HCT116 (cell line): Measurements from ENCODE around the gene ZCCHC24.

Source experiments
- EZH2phosphoT487 ChIP-seq: fragments of 200-600 bp; IDR thresholded peaks from 2 replicates; pipeline ENCODE4 v1.6.1; 2018; ENCODE audit warnings: antibody characterized with exemption, borderline replicate concordance
- POLR2AphosphoS5 ChIP-seq: IDR thresholded peaks from 2 replicates; pipeline ENCODE4 v1.6.1; 2011; ENCODE audit warnings: mild to moderate bottlenecking, low read depth, low read length, moderate library complexity
- TF ChIP-seq, protein P1 (sequence below), 3 experiments: fragments of 200-600 bp in 1 of 3; sonication (generic) in 1 of 3; IDR thresholded peaks in 2 of 3; conservative IDR thresholded peaks in 1 of 3; 2 replicates each; pipeline ENCODE4 v1.5.1; 2012 to 2017; ENCODE audit warnings: low read depth in 2 of 3, low read length in 2 of 3, antibody characterized with exemption in 1 of 3, borderline replicate concordance in 1 of 3, control low read depth in 1 of 3, mild to moderate bottlenecking in 1 of 3, mixed read lengths in 1 of 3, mixed run types in 1 of 3, moderate library complexity in 1 of 3; ENCODE audit not compliant: insufficient read depth in 1 of 3
- TF ChIP-seq, protein P2 (sequence below): IDR thresholded peaks from 2 replicates; pipeline ENCODE4 v1.6.1; 2012

DNA sequence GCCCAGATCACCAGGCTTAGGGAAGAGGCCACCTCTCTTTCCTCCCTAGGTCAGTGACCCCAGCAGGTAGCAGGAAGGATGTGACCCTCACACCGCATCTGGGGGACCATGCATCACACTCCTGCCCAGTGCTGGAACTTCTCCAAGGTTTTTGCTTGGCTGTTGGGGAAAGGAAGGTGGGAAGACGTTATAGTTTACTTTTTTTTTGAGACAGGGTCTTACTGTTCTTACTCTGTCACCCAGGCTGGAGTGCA, 8.6 kb downstream of the ZCCHC24 start:
- TF ChIP-seq EZH2phosphoT487 (no peak), POLR2AphosphoS5 (no peak)
- TF ChIP-seq, protein P1, sequence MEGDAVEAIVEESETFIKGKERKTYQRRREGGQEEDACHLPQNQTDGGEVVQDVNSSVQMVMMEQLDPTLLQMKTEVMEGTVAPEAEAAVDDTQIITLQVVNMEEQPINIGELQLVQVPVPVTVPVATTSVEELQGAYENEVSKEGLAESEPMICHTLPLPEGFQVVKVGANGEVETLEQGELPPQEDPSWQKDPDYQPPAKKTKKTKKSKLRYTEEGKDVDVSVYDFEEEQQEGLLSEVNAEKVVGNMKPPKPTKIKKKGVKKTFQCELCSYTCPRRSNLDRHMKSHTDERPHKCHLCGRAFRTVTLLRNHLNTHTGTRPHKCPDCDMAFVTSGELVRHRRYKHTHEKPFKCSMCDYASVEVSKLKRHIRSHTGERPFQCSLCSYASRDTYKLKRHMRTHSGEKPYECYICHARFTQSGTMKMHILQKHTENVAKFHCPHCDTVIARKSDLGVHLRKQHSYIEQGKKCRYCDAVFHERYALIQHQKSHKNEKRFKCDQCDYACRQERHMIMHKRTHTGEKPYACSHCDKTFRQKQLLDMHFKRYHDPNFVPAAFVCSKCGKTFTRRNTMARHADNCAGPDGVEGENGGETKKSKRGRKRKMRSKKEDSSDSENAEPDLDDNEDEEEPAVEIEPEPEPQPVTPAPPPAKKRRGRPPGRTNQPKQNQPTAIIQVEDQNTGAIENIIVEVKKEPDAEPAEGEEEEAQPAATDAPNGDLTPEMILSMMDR (IDR thresholded peaks at IDR 0.05 in 2 of 3, conservative IDR thresholded peaks at IDR 0.05 in 1 of 3; ENCODE audit: borderline replicate concordance in 1 of 3, insufficient read depth in 1 of 3, low read depth in 2 of 3, low read length in 2 of 3), result no peak
- TF ChIP-seq, protein P2, sequence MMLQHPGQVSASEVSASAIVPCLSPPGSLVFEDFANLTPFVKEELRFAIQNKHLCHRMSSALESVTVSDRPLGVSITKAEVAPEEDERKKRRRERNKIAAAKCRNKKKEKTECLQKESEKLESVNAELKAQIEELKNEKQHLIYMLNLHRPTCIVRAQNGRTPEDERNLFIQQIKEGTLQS, result no peak
